Panc1 (cell line): ENCODE measurements around the gene TBCC.

Experiments used
- SIN3A ChIP-seq: IDR thresholded peaks from 2 replicates; pipeline ENCODE4 v1.6.1; 2012; ENCODE audit warnings: low read depth, mild to moderate bottlenecking, low read length, moderate library complexity, borderline replicate concordance; ENCODE audit not compliant: insufficient read depth
- TF ChIP-seq, protein P1 (sequence below): fragments of 450-650 bp; IDR thresholded peaks from 2 replicates; pipeline ENCODE4 v1.5.1; 2017; ENCODE audit warnings: mild to moderate bottlenecking
- TF ChIP-seq, protein P2 (sequence below), 2 experiments: IDR thresholded peaks; 2 replicates each; pipeline ENCODE4 v1.6.1; 2011 to 2012; ENCODE audit warnings: low read depth in 2 of 2, control low read depth in 1 of 2, low read length in 1 of 2, mild to moderate bottlenecking in 1 of 2, moderate library complexity in 1 of 2; ENCODE audit not compliant: insufficient read depth in 1 of 2

DNA sequence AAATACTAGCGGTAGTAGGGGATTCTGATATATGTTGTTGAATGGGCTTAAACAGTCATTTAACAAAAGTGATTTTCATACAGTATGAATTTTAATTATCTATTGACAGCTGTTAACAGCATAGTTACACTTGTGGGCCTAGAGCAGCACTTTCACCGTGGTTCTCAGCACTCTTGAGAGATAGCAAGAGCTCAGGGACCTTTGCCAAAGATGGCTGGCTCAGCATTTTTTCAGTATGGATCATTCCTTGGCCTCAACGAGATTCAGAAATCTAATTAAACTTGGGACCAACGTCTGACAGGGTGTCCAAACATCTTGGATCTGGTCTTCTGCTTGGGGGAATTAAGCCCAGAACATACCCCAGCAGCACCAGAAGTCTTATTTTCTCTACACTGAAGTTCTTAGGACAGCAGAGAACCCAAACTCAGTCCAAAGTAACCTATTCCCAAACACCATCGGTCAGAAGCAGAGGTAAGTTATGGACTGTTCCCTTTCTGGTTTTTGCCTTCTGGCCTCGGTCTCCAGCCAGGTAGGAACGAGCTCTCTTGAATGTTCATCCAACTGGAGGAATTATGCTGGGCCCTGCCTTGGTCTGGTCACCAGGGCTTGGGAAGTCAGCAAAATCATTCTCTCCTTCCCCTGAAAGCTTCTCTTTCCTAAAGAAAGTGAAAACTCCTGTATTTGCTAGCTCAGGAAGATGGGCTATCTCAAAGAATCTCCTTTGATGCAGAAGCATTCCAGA lies 49.2 kb downstream of the TBCC start:
- TF ChIP-seq, protein P1, sequence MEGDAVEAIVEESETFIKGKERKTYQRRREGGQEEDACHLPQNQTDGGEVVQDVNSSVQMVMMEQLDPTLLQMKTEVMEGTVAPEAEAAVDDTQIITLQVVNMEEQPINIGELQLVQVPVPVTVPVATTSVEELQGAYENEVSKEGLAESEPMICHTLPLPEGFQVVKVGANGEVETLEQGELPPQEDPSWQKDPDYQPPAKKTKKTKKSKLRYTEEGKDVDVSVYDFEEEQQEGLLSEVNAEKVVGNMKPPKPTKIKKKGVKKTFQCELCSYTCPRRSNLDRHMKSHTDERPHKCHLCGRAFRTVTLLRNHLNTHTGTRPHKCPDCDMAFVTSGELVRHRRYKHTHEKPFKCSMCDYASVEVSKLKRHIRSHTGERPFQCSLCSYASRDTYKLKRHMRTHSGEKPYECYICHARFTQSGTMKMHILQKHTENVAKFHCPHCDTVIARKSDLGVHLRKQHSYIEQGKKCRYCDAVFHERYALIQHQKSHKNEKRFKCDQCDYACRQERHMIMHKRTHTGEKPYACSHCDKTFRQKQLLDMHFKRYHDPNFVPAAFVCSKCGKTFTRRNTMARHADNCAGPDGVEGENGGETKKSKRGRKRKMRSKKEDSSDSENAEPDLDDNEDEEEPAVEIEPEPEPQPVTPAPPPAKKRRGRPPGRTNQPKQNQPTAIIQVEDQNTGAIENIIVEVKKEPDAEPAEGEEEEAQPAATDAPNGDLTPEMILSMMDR, result no peak
- TF ChIP-seq, protein P2, sequence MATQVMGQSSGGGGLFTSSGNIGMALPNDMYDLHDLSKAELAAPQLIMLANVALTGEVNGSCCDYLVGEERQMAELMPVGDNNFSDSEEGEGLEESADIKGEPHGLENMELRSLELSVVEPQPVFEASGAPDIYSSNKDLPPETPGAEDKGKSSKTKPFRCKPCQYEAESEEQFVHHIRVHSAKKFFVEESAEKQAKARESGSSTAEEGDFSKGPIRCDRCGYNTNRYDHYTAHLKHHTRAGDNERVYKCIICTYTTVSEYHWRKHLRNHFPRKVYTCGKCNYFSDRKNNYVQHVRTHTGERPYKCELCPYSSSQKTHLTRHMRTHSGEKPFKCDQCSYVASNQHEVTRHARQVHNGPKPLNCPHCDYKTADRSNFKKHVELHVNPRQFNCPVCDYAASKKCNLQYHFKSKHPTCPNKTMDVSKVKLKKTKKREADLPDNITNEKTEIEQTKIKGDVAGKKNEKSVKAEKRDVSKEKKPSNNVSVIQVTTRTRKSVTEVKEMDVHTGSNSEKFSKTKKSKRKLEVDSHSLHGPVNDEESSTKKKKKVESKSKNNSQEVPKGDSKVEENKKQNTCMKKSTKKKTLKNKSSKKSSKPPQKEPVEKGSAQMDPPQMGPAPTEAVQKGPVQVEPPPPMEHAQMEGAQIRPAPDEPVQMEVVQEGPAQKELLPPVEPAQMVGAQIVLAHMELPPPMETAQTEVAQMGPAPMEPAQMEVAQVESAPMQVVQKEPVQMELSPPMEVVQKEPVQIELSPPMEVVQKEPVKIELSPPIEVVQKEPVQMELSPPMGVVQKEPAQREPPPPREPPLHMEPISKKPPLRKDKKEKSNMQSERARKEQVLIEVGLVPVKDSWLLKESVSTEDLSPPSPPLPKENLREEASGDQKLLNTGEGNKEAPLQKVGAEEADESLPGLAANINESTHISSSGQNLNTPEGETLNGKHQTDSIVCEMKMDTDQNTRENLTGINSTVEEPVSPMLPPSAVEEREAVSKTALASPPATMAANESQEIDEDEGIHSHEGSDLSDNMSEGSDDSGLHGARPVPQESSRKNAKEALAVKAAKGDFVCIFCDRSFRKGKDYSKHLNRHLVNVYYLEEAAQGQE (IDR thresholded peaks at IDR 0.05; ENCODE audit: insufficient read depth in 1 of 2, low read depth in 2 of 2, low read length in 1 of 2), result no peak
- no peak for TF ChIP-seq SIN3A
